HEK293T (cell line): ENCODE measurements around the gene DNAH3.
A peak's percentile ranks its signal among the peaks of the same experiment; 100 is the strongest.

Experiments
- CTCF ChIA-PET: fragments of 350-600 bp; formaldehyde crosslinking; extraction: SDS; loops from one replicate; lab custom pipeline; 2021; ENCODE audit warnings: antibody characterized with exemption, inconsistent platforms; lab: Yijun Ruan, JAX
- POLR2A ChIA-PET: fragments of 350-600 bp; formaldehyde crosslinking; extraction: SDS; loops from one replicate; lab custom pipeline; 2020; ENCODE audit warnings: antibody characterized with exemption, inconsistent platforms; lab: Yijun Ruan, JAX
- DNase-seq: peaks from one replicate; pipeline ENCODE4 v3.0.0; 2012; ENCODE audit warnings: mixed read lengths; ENCODE audit errors: extremely low spot score
- ARNT ChIP-seq: fragments of 450-650 bp; IDR thresholded peaks from 2 replicates; pipeline ENCODE4 v1.6.1; 2017; ENCODE audit warnings: mild to moderate bottlenecking
- BHLHE40 ChIP-seq: fragments of 450-650 bp; IDR thresholded peaks from 2 replicates; pipeline ENCODE4 v1.6.1; 2016; ENCODE audit warnings: mild to moderate bottlenecking, moderate library complexity, borderline replicate concordance
- CTBP1 ChIP-seq: fragments of 450-650 bp; IDR thresholded peaks from 2 replicates; pipeline ENCODE4 v1.6.1; 2016; ENCODE audit warnings: borderline replicate concordance
- ELF4 ChIP-seq: fragments of 450-650 bp; IDR thresholded peaks from 2 replicates; pipeline ENCODE4 v1.6.1; 2017; ENCODE audit warnings: antibody characterized with exemption
- FOXA1 ChIP-seq: fragments of 450-650 bp; IDR thresholded peaks from 2 replicates; pipeline ENCODE4 v1.6.1; 2016; ENCODE audit warnings: mild to moderate bottlenecking
- FOXK2 ChIP-seq: fragments of 450-650 bp; IDR thresholded peaks from 2 replicates; pipeline ENCODE4 v1.6.1; 2016; ENCODE audit warnings: mild to moderate bottlenecking
- FOXM1 ChIP-seq: fragments of 450-650 bp; IDR thresholded peaks from 2 replicates; pipeline ENCODE4 v1.6.1; 2017; ENCODE audit warnings: mild to moderate bottlenecking, borderline replicate concordance
- HDGF ChIP-seq: fragments of 450-650 bp; IDR thresholded peaks from 2 replicates; pipeline ENCODE4 v1.6.1; 2017; ENCODE audit warnings: antibody characterized with exemption, borderline replicate concordance
- L3MBTL2 ChIP-seq: fragments of 450-650 bp; conservative IDR thresholded peaks from 2 replicates; pipeline ENCODE4 v1.6.1; 2016; ENCODE audit warnings: mild to moderate bottlenecking
- LEF1 ChIP-seq: fragments of 450-650 bp; IDR thresholded peaks from 2 replicates; pipeline ENCODE4 v1.6.1; 2017; ENCODE audit warnings: mild to moderate bottlenecking, borderline replicate concordance
- NFRKB ChIP-seq: fragments of 450-650 bp; IDR thresholded peaks from 2 replicates; pipeline ENCODE4 v1.6.1; 2016; ENCODE audit warnings: mild to moderate bottlenecking, moderate library complexity
- PKNOX1 ChIP-seq: fragments of 450-650 bp; IDR thresholded peaks from 2 replicates; pipeline ENCODE4 v1.6.1; 2016
- SP1 ChIP-seq: fragments of 450-650 bp; IDR thresholded peaks from 2 replicates; pipeline ENCODE4 v1.6.1; 2017
- SUZ12 ChIP-seq: fragments of 450-650 bp; IDR thresholded peaks from 2 replicates; pipeline ENCODE4 v1.6.1; 2016; ENCODE audit warnings: mild to moderate bottlenecking
- TARDBP ChIP-seq: fragments of 450-650 bp; IDR thresholded peaks from 2 replicates; pipeline ENCODE4 v1.6.1; 2016
- ZNF384 ChIP-seq: fragments of 450-650 bp; IDR thresholded peaks from 2 replicates; pipeline ENCODE4 v1.6.1; 2016

Gene DNAH3

DNA sequence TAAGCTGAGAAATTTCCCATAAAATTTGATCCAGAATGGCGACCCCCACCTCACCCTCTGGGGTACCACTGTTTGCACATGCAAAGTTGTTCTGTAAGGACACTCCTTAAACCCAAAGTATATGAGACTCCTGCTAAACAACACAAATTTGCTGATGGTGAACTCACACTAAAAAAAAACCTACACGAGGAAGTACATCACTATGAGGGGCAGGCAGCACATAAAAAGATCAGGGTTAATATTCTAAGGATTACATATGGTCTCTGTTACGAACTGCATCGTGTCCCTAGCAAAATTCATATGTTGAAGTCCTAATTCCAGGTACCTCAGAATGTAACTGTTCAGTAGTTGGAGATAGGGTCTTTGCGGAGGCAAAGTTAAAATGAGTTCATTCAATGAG is 189.7 kb downstream of the DNAH3 start:
- POLR2A ChIA-PET, result no interaction called here
- CTCF ChIA-PET, result no interaction called here
- DNase-seq, result no peak
- no peak for TF ChIP-seq HDGF
- TF ChIP-seq FOXM1, result no peak
- no peak for TF ChIP-seq ZNF384
- no peak for TF ChIP-seq L3MBTL2

DNA sequence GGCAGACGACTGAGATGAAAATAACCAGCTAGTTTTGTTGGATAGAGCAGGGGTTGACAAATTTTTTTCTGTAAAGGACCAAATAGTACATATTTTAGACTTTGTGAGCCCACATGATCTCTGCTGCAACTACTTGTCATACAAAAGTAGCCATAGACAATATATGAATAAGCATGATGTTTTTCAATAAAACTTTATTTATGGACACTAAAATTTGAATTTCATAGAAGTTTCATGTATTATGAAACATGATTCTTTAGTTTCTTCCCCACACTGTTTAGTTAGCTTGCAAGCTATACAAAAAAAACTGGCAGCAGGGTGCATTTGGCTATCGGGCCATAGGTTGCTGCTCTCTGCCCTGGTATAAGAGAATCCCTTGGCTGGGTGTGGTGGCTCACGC is 193.5 kb downstream of the DNAH3 start:
- CTCF ChIA-PET, result no interaction called here
- no peak for DNase-seq
- POLR2A ChIA-PET, result no interaction called here
- TF ChIP-seq SUZ12 (no peak), ELF4 (no peak), HDGF (no peak), ZNF384 (no peak), PKNOX1 (no peak), FOXA1 (no peak), BHLHE40 (no peak), FOXM1 (no peak), FOXK2 (no peak), TARDBP (no peak), ARNT (no peak)

GRCh38 chr16:20956319-20956718 is 194.3 kb downstream of the DNAH3 start:
- DNase-seq, result peak; percentile 25
- ChIA-PET CTCF (no interaction called here), POLR2A (no interaction called here)
- no peak for TF ChIP-seq FOXK2
- peak; percentile 58 for TF ChIP-seq PKNOX1

DNA sequence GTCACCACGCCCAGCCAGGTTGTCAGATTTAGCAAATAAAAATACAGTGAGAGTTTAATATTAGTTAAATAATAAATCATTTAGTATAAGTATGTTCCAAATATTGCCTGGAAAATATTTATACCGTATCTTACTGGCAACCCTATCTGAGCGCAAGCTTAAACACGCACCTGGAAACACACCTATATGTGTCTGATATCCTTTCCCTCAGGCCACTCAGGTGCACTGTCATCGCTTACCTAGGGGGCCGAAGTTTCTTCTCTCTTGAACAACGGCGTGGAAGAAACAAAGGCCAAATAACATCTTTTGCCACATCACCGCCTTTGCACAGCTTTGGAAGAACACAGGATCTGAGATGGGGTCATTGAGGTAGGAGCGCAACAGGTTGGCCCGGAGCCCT is 196.1 kb downstream of the DNAH3 start:
- ChIA-PET CTCF (no interaction called here), POLR2A (no interaction called here)
- TF ChIP-seq L3MBTL2 (no peak), TARDBP (no peak), LEF1 (no peak), SP1 (no peak), ELF4 (no peak), FOXM1 (no peak)
- DNase-seq, result no peak

DNA sequence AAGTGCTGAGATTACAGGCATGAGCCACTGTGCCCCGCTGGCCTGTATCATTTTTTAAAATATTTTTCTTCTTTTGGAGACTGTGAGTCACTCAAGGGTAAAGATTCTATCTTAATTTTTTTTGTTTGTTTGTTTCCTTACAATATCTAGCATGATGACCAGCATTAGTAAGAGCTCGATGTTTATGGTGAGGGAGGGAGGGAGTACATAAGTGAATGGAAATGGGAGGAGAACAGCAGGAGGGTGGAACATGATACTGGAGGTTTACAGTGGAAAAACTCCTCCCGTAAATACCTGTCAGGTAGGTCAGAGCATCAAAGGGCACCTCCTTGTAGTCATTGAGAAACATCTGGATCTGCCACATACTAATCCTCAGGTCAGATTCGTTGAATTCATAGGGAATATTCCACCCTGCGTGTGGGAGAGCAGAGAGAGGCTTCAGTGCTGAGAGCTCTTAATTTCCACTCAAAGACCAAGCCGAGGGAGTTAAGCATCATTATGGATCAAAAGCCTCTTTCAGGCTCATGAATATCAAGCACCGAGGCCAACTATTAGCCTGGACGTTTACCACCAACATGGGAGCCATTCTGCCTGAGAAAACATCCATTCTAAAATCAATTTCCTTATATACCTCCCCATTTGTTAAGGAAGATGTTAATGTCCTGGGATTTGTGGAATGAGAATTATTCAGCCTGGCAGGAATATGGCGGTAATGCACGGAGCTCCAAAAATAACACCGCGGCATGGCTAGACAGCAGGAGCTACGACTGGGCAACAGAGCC is 198.3 kb downstream of the DNAH3 start:
- POLR2A ChIA-PET, result no interaction called here
- no peak for DNase-seq
- TF ChIP-seq ARNT, result no peak
- TF ChIP-seq SUZ12, result no peak
- TF ChIP-seq FOXA1, result no peak
- TF ChIP-seq LEF1, result no peak
- no peak for TF ChIP-seq BHLHE40
- no peak for TF ChIP-seq NFRKB
- no peak for TF ChIP-seq L3MBTL2
- TF ChIP-seq SP1, result no peak
- no peak for TF ChIP-seq HDGF
- TF ChIP-seq PKNOX1, result no peak
- TF ChIP-seq FOXK2, result no peak
- CTCF ChIA-PET, result interaction anchor here (0.7 kb wide), 1 partner anchor 11 kb away, joined by 3 read pairs; no protein-coding TSS in a partner anchor

DNA sequence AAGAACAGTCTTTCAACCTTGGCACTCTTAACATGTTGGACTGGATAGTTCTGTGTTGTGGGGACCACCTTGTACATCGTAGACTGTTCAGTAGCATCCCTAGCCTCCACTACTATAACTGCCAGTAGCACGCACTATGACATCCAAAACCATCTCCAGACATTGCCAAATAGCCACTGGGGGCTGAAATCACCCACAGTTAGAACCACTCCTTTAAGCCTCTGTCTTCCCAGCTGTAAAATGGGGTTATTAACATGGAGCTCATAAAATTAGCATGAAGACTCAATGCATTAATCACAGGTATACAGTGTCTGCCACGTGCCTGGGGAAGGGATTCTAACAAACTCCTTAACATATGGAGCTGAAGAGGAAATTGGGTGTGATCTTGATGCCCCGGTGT is 200.4 kb downstream of the DNAH3 start:
- ChIA-PET POLR2A (no interaction called here), CTCF (no interaction called here)
- DNase-seq, result no peak
- TF ChIP-seq ELF4 (no peak), FOXA1 (no peak), LEF1 (no peak), SUZ12 (no peak)

- ChIA-PET POLR2A (no interaction called here), CTCF (no interaction called here)
- DNase-seq, result no peak
- TF ChIP-seq ELF4 (no peak), NFRKB (no peak), TARDBP (no peak), FOXK2 (no peak), ZNF384 (no peak), L3MBTL2 (no peak), PKNOX1 (no peak), BHLHE40 (no peak), SUZ12 (no peak), ARNT (no peak), CTBP1 (no peak), FOXM1 (no peak), HDGF (no peak), LEF1 (no peak), FOXA1 (no peak)
These were observed 201.0 kb downstream of the DNAH3 start for GRCh38 chr16:20949660-20950059.
